ENCODE data around the gene TMEM175.

DNA sequence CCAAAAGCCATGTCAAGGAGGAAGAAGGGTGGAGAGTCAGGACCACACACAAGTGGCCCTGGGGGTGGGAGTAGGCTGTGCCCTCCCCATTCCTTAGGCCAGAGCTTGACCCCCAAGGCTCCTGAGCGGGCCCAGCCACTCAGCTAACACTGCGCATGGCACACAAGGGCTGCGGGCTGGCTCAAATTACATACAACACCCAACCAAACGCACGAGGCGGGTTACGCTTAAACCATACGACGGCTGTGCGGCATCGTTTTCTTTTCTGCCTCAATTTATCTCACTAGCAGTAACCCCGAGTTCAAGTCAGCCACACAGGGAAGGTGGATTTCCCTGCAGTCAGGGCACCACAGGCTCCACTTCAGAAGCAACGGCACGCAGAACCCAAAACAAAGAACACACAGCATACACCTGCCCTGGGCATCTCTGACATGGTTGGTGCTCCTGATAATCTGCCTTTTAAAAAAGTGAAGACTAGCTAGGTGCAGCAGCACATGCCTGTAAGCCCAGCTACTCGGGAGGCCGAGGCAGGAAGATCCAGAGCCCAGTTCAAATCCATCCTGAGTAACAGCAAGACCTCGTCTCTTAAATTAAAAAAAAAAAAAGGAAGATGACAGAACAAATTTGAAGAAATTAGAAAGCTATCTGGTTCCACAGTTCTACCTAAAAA, 3.0 kb upstream of the TMEM175 start:
- no peak for TF ChIP-seq OSR1 (CRISPR knock-in tag; IDR thresholded peaks at IDR 0.05)
- TF ChIP-seq, protein P1, sequence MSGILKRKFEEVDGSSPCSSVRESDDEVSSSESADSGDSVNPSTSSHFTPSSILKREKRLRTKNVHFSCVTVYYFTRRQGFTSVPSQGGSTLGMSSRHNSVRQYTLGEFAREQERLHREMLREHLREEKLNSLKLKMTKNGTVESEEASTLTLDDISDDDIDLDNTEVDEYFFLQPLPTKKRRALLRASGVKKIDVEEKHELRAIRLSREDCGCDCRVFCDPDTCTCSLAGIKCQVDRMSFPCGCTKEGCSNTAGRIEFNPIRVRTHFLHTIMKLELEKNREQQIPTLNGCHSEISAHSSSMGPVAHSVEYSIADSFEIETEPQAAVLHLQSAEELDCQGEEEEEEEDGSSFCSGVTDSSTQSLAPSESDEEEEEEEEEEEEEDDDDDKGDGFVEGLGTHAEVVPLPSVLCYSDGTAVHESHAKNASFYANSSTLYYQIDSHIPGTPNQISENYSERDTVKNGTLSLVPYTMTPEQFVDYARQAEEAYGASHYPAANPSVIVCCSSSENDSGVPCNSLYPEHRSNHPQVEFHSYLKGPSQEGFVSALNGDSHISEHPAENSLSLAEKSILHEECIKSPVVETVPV (CRISPR knock-in tag; IDR thresholded peaks at IDR 0.05), result no peak
- no peak for TF ChIP-seq BACH2 (CRISPR knock-in tag; IDR thresholded peaks at IDR 0.05; ENCODE audit: borderline replicate concordance)
- no peak for TF ChIP-seq ESRRG (CRISPR knock-in tag; IDR thresholded peaks at IDR 0.05)
- TF ChIP-seq SNAI2 (CRISPR knock-in tag; IDR thresholded peaks at IDR 0.05), result no peak
- TF ChIP-seq ZFP30 (CRISPR knock-in tag; IDR thresholded peaks at IDR 0.05), result no peak
- TF ChIP-seq ARNTL (CRISPR knock-in tag; IDR thresholded peaks at IDR 0.05; ENCODE audit: borderline replicate concordance, low read depth), result no peak

Data from SK-N-SH treated with all-trans-retinoic acid at 6 μM for 48 hours (cell line).